ENCODE data around the gene HIVEP3.

- TF ChIP-seq CTCF (IDR thresholded peaks at IDR 0.05) (no peak), POLR2A (IDR thresholded peaks at IDR 0.05) (no peak)
Observed at GRCh38 chr1:41611068-41611931, 307.4 kb downstream of the HIVEP3 start.

All from tibial nerve (tissue), 3 donors.